SK-N-SH treated with all-trans-retinoic acid at 6 μM for 48 hours (cell line): ENCODE results near the gene UBE2R2.
A peak's percentile ranks its signal among the peaks of the same experiment; 100 is the strongest.

ENCODE experiments used
- ATAC-seq: fragments of 200-7000 bp; cut with Tn5 transposase; 3 replicates; pipeline ENCODE4 v1.9.1; 2020; ENCODE audit warnings: mild to moderate bottlenecking, moderate library complexity
- ARNTL ChIP-seq: fragments of 450-650 bp; formaldehyde crosslinking; IDR thresholded peaks from 2 replicates; pipeline ENCODE4 v1.5.0; 2020; ENCODE audit warnings: low read depth, mild to moderate bottlenecking, moderate library complexity, borderline replicate concordance
- CREB5 ChIP-seq: fragments of 250-450 bp; sonication (Bioruptor Pico); IDR thresholded peaks from 2 replicates; pipeline ENCODE4 v1.5.1; 2020; ENCODE audit warnings: low read depth, mild to moderate bottlenecking, moderate library complexity
- CSDC2 ChIP-seq: fragments of 250-450 bp; sonication (Bioruptor Pico); IDR thresholded peaks from 2 replicates; pipeline ENCODE4 v1.5.0; 2020; ENCODE audit warnings: mild to moderate bottlenecking, moderate library complexity
- CSRNP3 ChIP-seq: fragments of 250-450 bp; sonication (Bioruptor Pico); IDR thresholded peaks from 2 replicates; pipeline ENCODE4 v1.5.1; 2021; ENCODE audit warnings: mild to moderate bottlenecking, moderate library complexity
- ESRRG ChIP-seq: fragments of 250-450 bp; sonication (Bioruptor Pico); IDR thresholded peaks from 2 replicates; pipeline ENCODE4 v1.6.1; 2021; ENCODE audit warnings: mild to moderate bottlenecking
- GLIS3 ChIP-seq: fragments of 250-450 bp; sonication (Bioruptor Pico); IDR thresholded peaks from 2 replicates; pipeline ENCODE4 v1.5.0; 2020; ENCODE audit warnings: mild to moderate bottlenecking, moderate library complexity
- ISL1 ChIP-seq: fragments of 250-450 bp; sonication (Bioruptor Pico); IDR thresholded peaks from 2 replicates; pipeline ENCODE4 v2.1.2; 2022; ENCODE audit warnings: mild to moderate bottlenecking, moderate library complexity
- OSR1 ChIP-seq: fragments of 250-450 bp; sonication (Bioruptor Pico); IDR thresholded peaks from 2 replicates; pipeline ENCODE4 v1.8.0; 2022; ENCODE audit warnings: moderate library complexity, mild to moderate bottlenecking, inconsistent platforms
- PATZ1 ChIP-seq: fragments of 250-450 bp; sonication (Bioruptor Pico); IDR thresholded peaks from 2 replicates; pipeline ENCODE4 v1.8.0; 2020; ENCODE audit warnings: mild to moderate bottlenecking, moderate library complexity, borderline replicate concordance
- PPARA ChIP-seq: fragments of 250-450 bp; sonication (Bioruptor Pico); IDR thresholded peaks from 2 replicates; pipeline ENCODE4 v1.5.0; 2020; ENCODE audit warnings: mild to moderate bottlenecking, borderline replicate concordance
- RARB ChIP-seq: fragments of 250-450 bp; sonication (Bioruptor Pico); IDR thresholded peaks from 2 replicates; pipeline ENCODE4 v1.8.0; 2021; ENCODE audit warnings: mild to moderate bottlenecking, moderate library complexity
- SNAI2 ChIP-seq: fragments of 250-450 bp; sonication (Bioruptor Pico); IDR thresholded peaks from 2 replicates; pipeline ENCODE4 v1.5.0; 2020; ENCODE audit warnings: mild to moderate bottlenecking, moderate library complexity
- TCF4 ChIP-seq: fragments of 250-450 bp; sonication (Bioruptor Pico); IDR thresholded peaks from 2 replicates; pipeline ENCODE4 v1.8.0; 2021; ENCODE audit warnings: mild to moderate bottlenecking, moderate library complexity, borderline replicate concordance
- TOX ChIP-seq: fragments of 250-450 bp; sonication (Bioruptor Pico); IDR thresholded peaks from 2 replicates; pipeline ENCODE4 v1.8.0; 2021; ENCODE audit warnings: mild to moderate bottlenecking, moderate library complexity, borderline replicate concordance
- ZC3H10 ChIP-seq: fragments of 250-450 bp; sonication (Bioruptor Pico); IDR thresholded peaks from 2 replicates; pipeline ENCODE4 v1.5.1; 2021; ENCODE audit warnings: mild to moderate bottlenecking, moderate library complexity
- ZFP30 ChIP-seq: fragments of 450-650 bp; formaldehyde crosslinking; IDR thresholded peaks from 2 replicates; pipeline ENCODE4 v1.5.0; 2022; ENCODE audit warnings: mild to moderate bottlenecking, moderate library complexity
- ZNF565 ChIP-seq: fragments of 450-650 bp; formaldehyde crosslinking; conservative IDR thresholded peaks from 2 replicates; pipeline ENCODE4 v1.5.0; 2020; ENCODE audit warnings: low read depth, mild to moderate bottlenecking, moderate library complexity
- ZNF70 ChIP-seq: fragments of 450-650 bp; formaldehyde crosslinking; IDR thresholded peaks from 2 replicates; pipeline ENCODE4 v1.5.0; 2020; ENCODE audit warnings: mild to moderate bottlenecking, moderate library complexity
- ZNF8 ChIP-seq: fragments of 450-650 bp; formaldehyde crosslinking; IDR thresholded peaks from 2 replicates; pipeline ENCODE4 v1.5.0; 2020; ENCODE audit warnings: mild to moderate bottlenecking, moderate library complexity
- TF ChIP-seq, protein P1 (sequence below): fragments of 250-450 bp; sonication (Bioruptor Pico); IDR thresholded peaks from 2 replicates; pipeline ENCODE4 v1.8.0; 2021; ENCODE audit warnings: low read depth, mild to moderate bottlenecking, moderate library complexity, borderline replicate concordance
- TF ChIP-seq, protein P2 (sequence below): fragments of 250-450 bp; sonication (Bioruptor Pico); IDR thresholded peaks from 2 replicates; pipeline ENCODE4 v1.5.0; 2020; ENCODE audit warnings: mild to moderate bottlenecking, moderate library complexity

UBE2R2 gene

GRCh38 chr9:33939924-33940874 is 123.2 kb downstream of the UBE2R2 start:
- TF ChIP-seq CSRNP3, result no peak
- no peak for TF ChIP-seq ZNF70
- no peak for TF ChIP-seq SNAI2
- TF ChIP-seq RARB (CRISPR knock-in tag), result no peak
- TF ChIP-seq ZNF8 (CRISPR knock-in tag), result no peak
- TF ChIP-seq TCF4, result no peak
- no peak for TF ChIP-seq CREB5 (CRISPR knock-in tag)
- TF ChIP-seq ARNTL, result no peak
- no peak for TF ChIP-seq PPARA (CRISPR knock-in tag)
- no peak for TF ChIP-seq GLIS3
- no peak for TF ChIP-seq ZFP30 (CRISPR knock-in tag)
- TF ChIP-seq, protein P1, sequence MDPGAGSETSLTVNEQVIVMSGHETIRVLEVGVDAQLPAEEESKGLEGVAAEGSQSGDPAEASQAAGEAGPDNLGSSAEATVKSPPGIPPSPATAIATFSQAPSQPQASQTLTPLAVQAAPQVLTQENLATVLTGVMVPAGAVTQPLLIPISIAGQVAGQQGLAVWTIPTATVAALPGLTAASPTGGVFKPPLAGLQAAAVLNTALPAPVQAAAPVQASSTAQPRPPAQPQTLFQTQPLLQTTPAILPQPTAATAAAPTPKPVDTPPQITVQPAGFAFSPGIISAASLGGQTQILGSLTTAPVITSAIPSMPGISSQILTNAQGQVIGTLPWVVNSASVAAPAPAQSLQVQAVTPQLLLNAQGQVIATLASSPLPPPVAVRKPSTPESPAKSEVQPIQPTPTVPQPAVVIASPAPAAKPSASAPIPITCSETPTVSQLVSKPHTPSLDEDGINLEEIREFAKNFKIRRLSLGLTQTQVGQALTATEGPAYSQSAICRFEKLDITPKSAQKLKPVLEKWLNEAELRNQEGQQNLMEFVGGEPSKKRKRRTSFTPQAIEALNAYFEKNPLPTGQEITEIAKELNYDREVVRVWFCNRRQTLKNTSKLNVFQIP (CRISPR knock-in tag), result no peak
- TF ChIP-seq, protein P2, sequence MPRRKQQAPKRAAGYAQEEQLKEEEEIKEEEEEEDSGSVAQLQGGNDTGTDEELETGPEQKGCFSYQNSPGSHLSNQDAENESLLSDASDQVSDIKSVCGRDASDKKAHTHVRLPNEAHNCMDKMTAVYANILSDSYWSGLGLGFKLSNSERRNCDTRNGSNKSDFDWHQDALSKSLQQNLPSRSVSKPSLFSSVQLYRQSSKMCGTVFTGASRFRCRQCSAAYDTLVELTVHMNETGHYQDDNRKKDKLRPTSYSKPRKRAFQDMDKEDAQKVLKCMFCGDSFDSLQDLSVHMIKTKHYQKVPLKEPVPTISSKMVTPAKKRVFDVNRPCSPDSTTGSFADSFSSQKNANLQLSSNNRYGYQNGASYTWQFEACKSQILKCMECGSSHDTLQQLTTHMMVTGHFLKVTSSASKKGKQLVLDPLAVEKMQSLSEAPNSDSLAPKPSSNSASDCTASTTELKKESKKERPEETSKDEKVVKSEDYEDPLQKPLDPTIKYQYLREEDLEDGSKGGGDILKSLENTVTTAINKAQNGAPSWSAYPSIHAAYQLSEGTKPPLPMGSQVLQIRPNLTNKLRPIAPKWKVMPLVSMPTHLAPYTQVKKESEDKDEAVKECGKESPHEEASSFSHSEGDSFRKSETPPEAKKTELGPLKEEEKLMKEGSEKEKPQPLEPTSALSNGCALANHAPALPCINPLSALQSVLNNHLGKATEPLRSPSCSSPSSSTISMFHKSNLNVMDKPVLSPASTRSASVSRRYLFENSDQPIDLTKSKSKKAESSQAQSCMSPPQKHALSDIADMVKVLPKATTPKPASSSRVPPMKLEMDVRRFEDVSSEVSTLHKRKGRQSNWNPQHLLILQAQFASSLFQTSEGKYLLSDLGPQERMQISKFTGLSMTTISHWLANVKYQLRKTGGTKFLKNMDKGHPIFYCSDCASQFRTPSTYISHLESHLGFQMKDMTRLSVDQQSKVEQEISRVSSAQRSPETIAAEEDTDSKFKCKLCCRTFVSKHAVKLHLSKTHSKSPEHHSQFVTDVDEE, result no peak
- TF ChIP-seq CSDC2 (CRISPR knock-in tag), result no peak
- TF ChIP-seq OSR1 (CRISPR knock-in tag), result no peak
- no peak for TF ChIP-seq PATZ1 (CRISPR knock-in tag)
- TF ChIP-seq TOX (CRISPR knock-in tag), result no peak
- TF ChIP-seq ESRRG, result no peak
- no peak for TF ChIP-seq ISL1
- TF ChIP-seq ZNF565 (CRISPR knock-in tag), result no peak
- TF ChIP-seq, all 23 proteins: peak for 0
- no peak for ATAC-seq

GRCh38 chr9:33942471-33943083 is 125.6 kb downstream of the UBE2R2 start:
- peak; percentile 84 for ATAC-seq

More at GRCh38 chr9:33942471-33943083, 125.6 kb downstream of the UBE2R2 start:
- TF ChIP-seq ZC3H10 (CRISPR knock-in tag) (no peak), TOX (CRISPR knock-in tag) (no peak), CREB5 (CRISPR knock-in tag) (no peak), SNAI2 (no peak)
- TF ChIP-seq, all 23 proteins: peak for 0
